ENCODE data around the gene GPN2. TPM values are rescaled to one million over a fixed set of nuclear protein-coding genes. Genes with fewer than 3 reads are reported as not detected.
"Not testable (repeated sequence)": the region's sequence is repeated elsewhere in the genome, so short reads cannot be mapped to it uniquely, and the experiment has no call there.

GPN2 gene
- total RNA-seq, 4 donors from 2014 or later: 10.4 to 17.3 (median 12.8) TPM

- Histone ChIP-seq H3K9me3 (no peaks in the 10 kb centered on the region), H3K27me3 (no peaks in the 10 kb centered on the region), H3K36me3 (peaks cover 0 to 99% of the 10 kb centered on the region in 2 donors), H3K4me1 (peaks cover 0 to 7% (median 0%) of the 10 kb centered on the region in 3 donors), H3K27ac (no peak overlapping the region), H3K4me3 (no peak overlapping the region)
- WGBS, 2 donors (ENCODE audit: low coverage in 1 of 2): 89% methylated on average over 4 of the region's 4 CpGs; no CpG with 5 or more reads in 1 of the 2 donors
- no peak for ATAC-seq
- TF ChIP-seq POLR2A (IDR thresholded peaks at IDR 0.05): no peak
- no peak for TF ChIP-seq EP300 (IDR thresholded peaks at IDR 0.05)
- no peak for TF ChIP-seq POLR2AphosphoS5 (IDR thresholded peaks at IDR 0.05)
- no peak for TF ChIP-seq CTCF (IDR thresholded peaks at IDR 0.05)
Measured at GRCh38 chr1:26879793-26880192, 10.3 kb downstream of the GPN2 start.

- no peak for TF ChIP-seq EP300 (IDR thresholded peaks at IDR 0.05)
- TF ChIP-seq POLR2AphosphoS5 (IDR thresholded peaks at IDR 0.05): no peak
- Histone ChIP-seq H3K4me3 (no peak overlapping the region), H3K9me3 (no peaks in the 10 kb centered on the region), H3K36me3 (peaks cover 0 to 82% of the 10 kb centered on the region in 2 donors), H3K4me1 (peaks cover 0 to 7% (median 0%) of the 10 kb centered on the region in 3 donors), H3K27me3 (no peaks in the 10 kb centered on the region), H3K27ac (no peak overlapping the region)
- no peak for ATAC-seq
- 51 to 71% methylated on average over 2 of the region's 2 CpGs for WGBS, 2 donors (ENCODE audit: low coverage in 1 of 2)
Measured at GRCh38 chr1:26877326-26877725, 12.8 kb downstream of the GPN2 start.

- H3K36me3 ChIP-seq: peaks cover 0 to 58% of the 10 kb centered on the region in 2 donors
- 65 to 86% methylated on average over 1 to 2 of the region's 4 CpGs for WGBS, 2 donors (ENCODE audit: low coverage in 1 of 2)
- H3K4me1 ChIP-seq: peaks cover 0 to 7% (median 0%) of the 10 kb centered on the region in 3 donors
- no peak for TF ChIP-seq POLR2AphosphoS5 (IDR thresholded peaks at IDR 0.05)
- TF ChIP-seq POLR2A (IDR thresholded peaks at IDR 0.05): no peak
- TF ChIP-seq EP300 (IDR thresholded peaks at IDR 0.05): no peak
- no peak for TF ChIP-seq CTCF (IDR thresholded peaks at IDR 0.05)
- no peak overlapping the region for H3K4me3 ChIP-seq
- no peak overlapping the region for H3K27ac ChIP-seq
- ATAC-seq: no peak
- H3K9me3 ChIP-seq: no peaks in the 10 kb centered on the region
- H3K27me3 ChIP-seq: no peaks in the 10 kb centered on the region
Measured at GRCh38 chr1:26874896-26875295, 15.2 kb downstream of the GPN2 start.

DNA sequence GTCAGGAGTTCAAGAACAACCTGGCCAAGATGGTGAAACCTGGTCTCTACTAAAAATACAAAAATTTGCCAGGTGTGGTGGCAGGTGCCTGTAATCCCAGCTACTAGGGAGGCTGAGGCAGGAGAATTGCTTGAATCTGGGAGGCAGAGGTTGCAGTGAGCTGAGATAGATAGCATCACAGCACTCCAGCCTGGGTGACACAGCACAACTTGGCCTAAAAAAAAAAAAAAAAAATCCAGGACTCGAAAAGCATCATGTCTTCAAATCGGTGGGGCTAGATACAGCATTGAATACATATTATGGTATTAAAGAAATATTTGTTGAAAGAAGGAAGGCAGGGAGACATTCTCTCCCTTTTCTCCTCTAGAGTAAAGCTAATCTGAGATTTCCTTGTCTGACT is 17.0 kb downstream of the GPN2 start:
- H3K27me3 ChIP-seq, H3K4me1 ChIP-seq, H3K27ac ChIP-seq, H3K4me3 ChIP-seq, ATAC-seq, H3K9me3 ChIP-seq: not testable (repeated sequence)
- H3K36me3 ChIP-seq: peaks cover 0 to 40% of the 10 kb centered on the region in 2 donors
- WGBS, 2 donors (ENCODE audit: low coverage in 1 of 2): 46 to 58% methylated on average over 2 of the region's 2 CpGs

DNA sequence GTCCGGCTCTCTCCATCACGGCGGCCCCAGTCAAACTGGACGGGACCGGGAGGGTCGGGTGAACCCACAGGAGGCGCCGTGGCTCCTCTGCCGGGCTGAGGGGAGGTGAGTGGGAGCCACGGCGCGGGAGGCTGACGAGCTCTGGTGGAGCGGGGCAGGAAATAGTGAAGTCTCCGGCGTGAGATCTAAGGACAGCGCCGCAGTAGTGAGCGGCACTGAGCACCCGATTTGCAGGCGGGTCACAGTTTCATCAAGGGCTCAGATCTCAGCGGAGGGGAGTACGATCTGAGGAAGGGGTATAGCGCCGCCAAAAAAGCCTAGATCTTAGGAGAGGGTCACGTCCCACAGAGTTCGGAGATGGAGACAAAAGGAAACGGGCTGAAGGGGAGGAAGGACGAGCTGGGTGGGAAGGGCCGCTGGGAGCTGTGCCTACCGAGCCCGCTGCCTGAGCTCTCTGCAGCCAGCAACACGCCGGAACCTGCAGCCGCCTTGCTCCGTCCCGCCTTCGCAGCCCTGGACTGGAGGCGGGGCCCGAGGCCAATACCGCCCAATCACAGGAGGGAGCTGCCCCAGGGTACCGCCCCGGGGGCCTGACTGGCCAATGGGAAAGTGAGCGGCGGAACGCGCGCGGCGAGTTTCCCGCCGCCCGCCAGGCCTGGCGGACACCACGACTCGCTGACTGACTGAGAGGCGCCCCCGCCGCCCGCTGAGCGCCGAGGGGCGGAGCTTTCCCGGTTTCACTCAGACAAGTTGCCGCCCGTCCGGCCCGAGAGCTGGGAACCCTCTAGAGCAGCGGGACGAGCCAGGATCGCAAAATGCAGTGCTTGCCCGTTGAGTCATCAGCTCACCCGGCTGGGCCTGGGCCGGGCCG is 25.2 kb downstream of the GPN2 start:
- peak overlapping the region; percentile 39 to 57 for H3K4me3 ChIP-seq
- no peaks in the 10 kb centered on the region for H3K9me3 ChIP-seq
- no peaks in the 10 kb centered on the region for H3K27me3 ChIP-seq
- H3K36me3 ChIP-seq: no peaks in the 10 kb centered on the region
- no peak for TF ChIP-seq EP300 (IDR thresholded peaks at IDR 0.05)
- TF ChIP-seq CTCF (IDR thresholded peaks at IDR 0.05): peak in 2 of 4 experiments; percentile 2 to 15
- peak; percentile 59 for TF ChIP-seq POLR2AphosphoS5 (IDR thresholded peaks at IDR 0.05)
- peak; percentile 50 to 62 for TF ChIP-seq POLR2A (IDR thresholded peaks at IDR 0.05)
- ATAC-seq: peak; percentile 98
- peaks cover 0 to 22% (median 10%) of the 10 kb centered on the region in 3 donors for H3K4me1 ChIP-seq
- peak overlapping the region; percentile 84 to 99 (median 94) for H3K27ac ChIP-seq
- 0% methylated on average over 10 to 18 of the region's 75 CpGs for WGBS, 2 donors (ENCODE audit: low coverage in 1 of 2)

- no CpG with 5 or more reads among the region's 20 CpGs for WGBS, 2 donors (ENCODE audit: low coverage in 1 of 2)
- H3K4me3 ChIP-seq: peak overlapping the region in 1 of 2 donors; percentile 57
- ATAC-seq: no peak
- peak overlapping the region in 3 of 4 donors; percentile 92 to 99 (median 97) for H3K27ac ChIP-seq
- H3K27me3 ChIP-seq: no peaks in the 10 kb centered on the region
- H3K9me3 ChIP-seq: no peaks in the 10 kb centered on the region
- TF ChIP-seq POLR2A (IDR thresholded peaks at IDR 0.05): no peak
- no peak for TF ChIP-seq CTCF (IDR thresholded peaks at IDR 0.05)
- no peak for TF ChIP-seq POLR2AphosphoS5 (IDR thresholded peaks at IDR 0.05)
- no peak for TF ChIP-seq EP300 (IDR thresholded peaks at IDR 0.05)
- H3K36me3 ChIP-seq: peaks cover 0 to under 1% of the 10 kb centered on the region in 2 donors
- H3K4me1 ChIP-seq: peaks cover 0 to 22% (median 10%) of the 10 kb centered on the region in 3 donors
Measured at GRCh38 chr1:26863685-26864077, 26.4 kb downstream of the GPN2 start.
